GM12872 (cell line): Measurements from ENCODE around the gene LATS2.

Experiments
- TF ChIP-seq, protein P1 (sequence below): IDR thresholded peaks from 3 replicates; pipeline ENCODE4 v1.5.1; 2011; ENCODE audit warnings: low read depth, mild to moderate bottlenecking, low read length, moderate library complexity; ENCODE audit not compliant: insufficient read depth

LATS2 gene

DNA sequence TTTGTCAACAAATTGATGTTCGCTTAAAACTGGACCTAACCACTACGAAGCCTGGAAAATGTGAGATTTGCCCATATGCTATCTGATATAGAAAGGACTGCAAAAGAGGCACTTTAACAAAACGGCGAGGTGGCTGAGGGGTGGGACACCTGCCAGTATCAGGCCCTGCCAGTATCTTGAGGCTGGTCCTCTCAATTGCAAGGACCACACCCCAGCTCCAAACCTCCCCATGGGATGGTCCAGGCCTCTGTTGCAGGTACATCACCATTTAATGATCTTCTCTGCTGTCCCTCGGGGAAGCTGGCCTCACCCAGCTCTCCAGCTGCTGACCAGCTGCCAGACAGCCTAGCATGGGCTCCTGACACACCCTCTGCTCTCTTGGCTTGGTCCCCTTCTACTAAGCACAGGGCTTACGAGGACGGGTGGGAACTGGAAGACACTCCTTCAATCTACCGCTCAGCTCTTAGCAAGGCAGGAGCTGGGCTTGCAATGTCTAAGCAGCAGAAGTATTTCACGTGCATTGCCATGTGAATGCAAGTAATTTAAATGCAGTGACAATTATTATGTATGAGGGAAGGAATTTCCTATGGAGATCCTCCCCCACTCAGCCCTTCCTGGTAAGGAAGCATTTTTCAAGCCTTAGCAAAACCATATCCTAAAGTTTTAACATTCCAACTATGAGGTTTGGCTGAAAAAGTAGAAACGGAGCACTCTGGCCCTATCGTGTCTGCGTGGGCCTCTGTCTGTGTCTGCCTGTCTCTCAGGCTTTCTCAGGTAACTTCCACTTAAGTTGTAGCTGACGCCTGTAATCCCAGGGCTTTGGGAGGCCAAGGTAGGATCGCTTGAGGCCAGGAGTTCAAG is 63.9 kb downstream of the LATS2 start:
- TF ChIP-seq, protein P1, sequence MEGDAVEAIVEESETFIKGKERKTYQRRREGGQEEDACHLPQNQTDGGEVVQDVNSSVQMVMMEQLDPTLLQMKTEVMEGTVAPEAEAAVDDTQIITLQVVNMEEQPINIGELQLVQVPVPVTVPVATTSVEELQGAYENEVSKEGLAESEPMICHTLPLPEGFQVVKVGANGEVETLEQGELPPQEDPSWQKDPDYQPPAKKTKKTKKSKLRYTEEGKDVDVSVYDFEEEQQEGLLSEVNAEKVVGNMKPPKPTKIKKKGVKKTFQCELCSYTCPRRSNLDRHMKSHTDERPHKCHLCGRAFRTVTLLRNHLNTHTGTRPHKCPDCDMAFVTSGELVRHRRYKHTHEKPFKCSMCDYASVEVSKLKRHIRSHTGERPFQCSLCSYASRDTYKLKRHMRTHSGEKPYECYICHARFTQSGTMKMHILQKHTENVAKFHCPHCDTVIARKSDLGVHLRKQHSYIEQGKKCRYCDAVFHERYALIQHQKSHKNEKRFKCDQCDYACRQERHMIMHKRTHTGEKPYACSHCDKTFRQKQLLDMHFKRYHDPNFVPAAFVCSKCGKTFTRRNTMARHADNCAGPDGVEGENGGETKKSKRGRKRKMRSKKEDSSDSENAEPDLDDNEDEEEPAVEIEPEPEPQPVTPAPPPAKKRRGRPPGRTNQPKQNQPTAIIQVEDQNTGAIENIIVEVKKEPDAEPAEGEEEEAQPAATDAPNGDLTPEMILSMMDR: no peak

DNA sequence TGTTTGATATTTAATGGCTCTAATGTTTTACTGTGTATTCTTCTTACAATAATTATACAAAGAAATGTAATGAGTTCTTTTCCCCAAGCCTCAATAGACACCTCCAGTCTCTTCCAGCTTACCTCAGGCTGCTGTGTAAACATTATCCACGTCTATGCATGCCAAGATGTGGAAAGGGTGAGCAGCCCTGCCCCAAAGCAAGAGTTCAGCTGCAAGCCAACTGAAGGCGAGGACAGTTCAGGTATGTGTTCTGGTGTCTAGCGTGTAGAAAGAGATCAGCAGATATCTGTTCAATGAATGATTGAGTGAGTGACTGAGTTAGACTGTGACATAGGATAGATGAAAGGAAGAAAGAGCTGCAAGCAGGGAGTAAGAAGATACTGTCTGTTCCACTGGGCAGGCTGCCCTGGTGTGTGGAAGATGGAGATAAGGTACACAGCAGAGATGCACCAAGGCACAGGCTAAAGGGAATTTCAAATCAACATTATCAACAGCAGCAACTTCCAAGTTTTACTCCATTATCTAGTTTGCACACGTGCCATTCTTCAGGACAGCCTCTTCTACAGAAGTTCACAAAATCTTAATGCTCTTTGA is 66.0 kb downstream of the LATS2 start:
- TF ChIP-seq, protein P1: no peak

- TF ChIP-seq, protein P1: no peak
Measured at GRCh38 chr13:20994441-20994821, 67.0 kb downstream of the LATS2 start.

GRCh38 chr13:20993661-20994440 is 67.5 kb downstream of the LATS2 start:
- TF ChIP-seq, protein P1: no peak

- TF ChIP-seq, protein P1: no peak
Measured at GRCh38 chr13:20993211-20993610, 68.2 kb downstream of the LATS2 start.

- TF ChIP-seq, protein P1: no peak
Measured at GRCh38 chr13:20991741-20992520, 69.5 kb downstream of the LATS2 start.

- TF ChIP-seq, protein P1: no peak
Measured at GRCh38 chr13:20990910-20991525, 70.4 kb downstream of the LATS2 start.
